ENCODE data around the gene KLRF1.

The KLRF1 gene

DNA sequence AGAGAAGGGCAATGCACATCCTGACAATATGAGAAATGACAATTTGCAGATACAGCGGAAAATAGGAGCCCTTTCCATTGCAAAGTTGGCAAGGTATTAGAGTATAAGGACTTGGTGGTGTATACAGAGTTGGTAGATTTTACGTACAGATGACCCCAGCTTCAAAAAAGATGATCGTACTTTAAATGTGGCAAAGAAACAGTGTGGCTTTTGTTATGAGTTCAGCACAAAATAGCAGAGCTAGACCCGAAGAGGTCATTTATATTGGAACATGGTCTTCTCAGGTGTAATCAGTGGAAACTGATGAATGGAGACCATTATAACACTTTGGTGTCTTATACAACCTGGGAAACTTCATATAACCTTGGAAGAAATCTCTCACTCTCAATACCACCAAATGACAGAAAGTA lies 39.6 kb downstream of the KLRF1 start:
- H3K27ac ChIP-seq (ENCODE audit: insufficient read depth in 1 of 2, low read depth in 1 of 2, low read length in 2 of 2, poor library complexity in 1 of 2, severe bottlenecking in 2 of 2) = peak overlapping the region; percentile 76 to 98
- peaks cover 2 to 23% (median 5%) of the 10 kb centered on the region in 4 experiments for H3K36me3 ChIP-seq (ENCODE audit: control insufficient read depth in 4 of 4, insufficient read depth in 4 of 4, low read length in 3 of 4)
- 0% methylated on average over 2 of the region's 4 CpGs for WGBS (ENCODE audit: insufficient coverage)
- H3K27me3 ChIP-seq (replicated peaks in 2 of 5; ENCODE audit: control insufficient read depth in 4 of 5, insufficient read depth in 5 of 5, low read length in 4 of 5) = no peaks in the 10 kb centered on the region
- peaks cover 0 to 19% (median 3%) of the 10 kb centered on the region in 5 experiments for H3K9me3 ChIP-seq (ENCODE audit: control extremely low read depth in 1 of 5, control insufficient read depth in 4 of 5, insufficient read depth in 2 of 5, low read depth in 1 of 5, low read length in 4 of 5)
- peak overlapping the region in 6 of 7 experiments; percentile 63 to 99 (median 86) for H3K4me3 ChIP-seq (ENCODE audit: control insufficient read depth in 1 of 7, extremely low read depth in 1 of 7, insufficient read depth in 4 of 7, low read depth in 2 of 7, low read length in 6 of 7)
- CTCF ChIA-PET = interaction anchor here (0.6 to 2.2 kb wide), 6 partner anchors 12 to 1882 kb away, joined by 3 to 6 read pairs (median 4); no protein-coding TSS in a partner anchor
- POLR2A ChIA-PET = interaction anchor here (0.6 kb wide), 1 partner anchor 67 kb away, joined by 3 read pairs; no protein-coding TSS in a partner anchor
- peak in 1 of 3 donors; percentile 13 for DNase-seq
- H3K4me1 ChIP-seq (ENCODE audit: control extremely low read depth in 1 of 4, control insufficient read depth in 4 of 4, insufficient read depth in 4 of 4, low read length in 3 of 4) = peaks cover 12 to 35% (median 27%) of the 10 kb centered on the region in 4 experiments

GRCh38 chr12:9867531-9867930 lies 40.2 kb downstream of the KLRF1 start:
- ChIA-PET CTCF (interaction anchor here (0.6 to 2.2 kb wide), 7 partner anchors 13 to 1881 kb away, joined by 3 to 6 read pairs (median 4); no protein-coding TSS in a partner anchor), POLR2A (interaction anchor here (0.7 kb wide), 1 partner anchor 220 kb away, joined by 5 read pairs; no protein-coding TSS in a partner anchor)
- Histone ChIP-seq H3K27ac (ENCODE audit: insufficient read depth in 1 of 2, low read depth in 1 of 2, low read length in 2 of 2, poor library complexity in 1 of 2, severe bottlenecking in 2 of 2) (peak overlapping the region; percentile 76 to 98), H3K36me3 (ENCODE audit: control insufficient read depth in 4 of 4, insufficient read depth in 4 of 4, low read length in 3 of 4) (peaks cover 2 to 19% (median 5%) of the 10 kb centered on the region in 4 experiments), H3K27me3 (replicated peaks in 2 of 5; ENCODE audit: control insufficient read depth in 4 of 5, insufficient read depth in 5 of 5, low read length in 4 of 5) (no peaks in the 10 kb centered on the region), H3K4me1 (ENCODE audit: control extremely low read depth in 1 of 4, control insufficient read depth in 4 of 4, insufficient read depth in 4 of 4, low read length in 3 of 4) (peaks cover 17 to 36% (median 31%) of the 10 kb centered on the region in 4 experiments), H3K9me3 (ENCODE audit: control extremely low read depth in 1 of 5, control insufficient read depth in 4 of 5, insufficient read depth in 2 of 5, low read depth in 1 of 5, low read length in 4 of 5) (peaks cover 0 to 18% (median 3%) of the 10 kb centered on the region in 5 experiments), H3K4me3 (ENCODE audit: control insufficient read depth in 1 of 7, extremely low read depth in 1 of 7, insufficient read depth in 4 of 7, low read depth in 2 of 7, low read length in 6 of 7) (peak overlapping the region in 6 of 7 experiments; percentile 63 to 99 (median 86))
- WGBS (ENCODE audit: insufficient coverage) = 0% methylated on average over 2 of the region's 4 CpGs
- peak in 1 of 3 donors; percentile 18 for DNase-seq

GRCh38 chr12:9868311-9868801 lies 41.1 kb downstream of the KLRF1 start:
- CTCF ChIA-PET = interaction anchor here (0.8 to 1.9 kb wide), 4 partner anchors 21 to 54 kb away, joined by 3 to 7 read pairs (median 4); no protein-coding TSS in a partner anchor
- POLR2A ChIA-PET = no interaction called here
- peak overlapping the region; percentile 94 to 98 for H3K27ac ChIP-seq (ENCODE audit: insufficient read depth in 1 of 2, low read depth in 1 of 2, low read length in 2 of 2, poor library complexity in 1 of 2, severe bottlenecking in 2 of 2)
- H3K9me3 ChIP-seq (ENCODE audit: control extremely low read depth in 1 of 5, control insufficient read depth in 4 of 5, insufficient read depth in 2 of 5, low read depth in 1 of 5, low read length in 4 of 5) = peaks cover 0 to 10% (median 0%) of the 10 kb centered on the region in 5 experiments
- peaks cover 17 to 39% (median 31%) of the 10 kb centered on the region in 4 experiments for H3K4me1 ChIP-seq (ENCODE audit: control extremely low read depth in 1 of 4, control insufficient read depth in 4 of 4, insufficient read depth in 4 of 4, low read length in 3 of 4)
- peak overlapping the region in 6 of 7 experiments; percentile 71 to 99 (median 86) for H3K4me3 ChIP-seq (ENCODE audit: control insufficient read depth in 1 of 7, extremely low read depth in 1 of 7, insufficient read depth in 4 of 7, low read depth in 2 of 7, low read length in 6 of 7)
- peak in 2 of 3 donors; percentile 33 to 43 for DNase-seq
- H3K27me3 ChIP-seq (replicated peaks in 2 of 5; ENCODE audit: control insufficient read depth in 4 of 5, insufficient read depth in 5 of 5, low read length in 4 of 5) = no peaks in the 10 kb centered on the region
- no CpG with 5 or more reads among the region's 11 CpGs for WGBS (ENCODE audit: insufficient coverage)
- H3K36me3 ChIP-seq (ENCODE audit: control insufficient read depth in 4 of 4, insufficient read depth in 4 of 4, low read length in 3 of 4) = peaks cover 0 to 10% (median 1%) of the 10 kb centered on the region in 4 experiments

- Histone ChIP-seq H3K4me3 (ENCODE audit: control insufficient read depth in 1 of 7, extremely low read depth in 1 of 7, insufficient read depth in 4 of 7, low read depth in 2 of 7, low read length in 6 of 7) (peak overlapping the region in 6 of 7 experiments; percentile 71 to 99 (median 86)), H3K27ac (ENCODE audit: insufficient read depth in 1 of 2, low read depth in 1 of 2, low read length in 2 of 2, poor library complexity in 1 of 2, severe bottlenecking in 2 of 2) (peak overlapping the region; percentile 94 to 98), H3K36me3 (ENCODE audit: control insufficient read depth in 4 of 4, insufficient read depth in 4 of 4, low read length in 3 of 4) (peaks cover 0 to 6% (median 1%) of the 10 kb centered on the region in 4 experiments), H3K4me1 (ENCODE audit: control extremely low read depth in 1 of 4, control insufficient read depth in 4 of 4, insufficient read depth in 4 of 4, low read length in 3 of 4) (peaks cover 17 to 39% (median 31%) of the 10 kb centered on the region in 4 experiments), H3K27me3 (replicated peaks in 2 of 5; ENCODE audit: control insufficient read depth in 4 of 5, insufficient read depth in 5 of 5, low read length in 4 of 5) (no peaks in the 10 kb centered on the region), H3K9me3 (ENCODE audit: control extremely low read depth in 1 of 5, control insufficient read depth in 4 of 5, insufficient read depth in 2 of 5, low read depth in 1 of 5, low read length in 4 of 5) (peaks cover 0 to 4% (median 0%) of the 10 kb centered on the region in 5 experiments)
- DNase-seq = no peak
- CTCF ChIA-PET = interaction anchor here (0.8 to 1.9 kb wide), 3 partner anchors 31 to 55 kb away, joined by 3 to 7 read pairs (median 4); no protein-coding TSS in a partner anchor
- WGBS (ENCODE audit: insufficient coverage) = 0% methylated on average over 3 of the region's 4 CpGs
- POLR2A ChIA-PET = no interaction called here
Measured at GRCh38 chr12:9868951-9869306, 41.6 kb downstream of the KLRF1 start.

DNA sequence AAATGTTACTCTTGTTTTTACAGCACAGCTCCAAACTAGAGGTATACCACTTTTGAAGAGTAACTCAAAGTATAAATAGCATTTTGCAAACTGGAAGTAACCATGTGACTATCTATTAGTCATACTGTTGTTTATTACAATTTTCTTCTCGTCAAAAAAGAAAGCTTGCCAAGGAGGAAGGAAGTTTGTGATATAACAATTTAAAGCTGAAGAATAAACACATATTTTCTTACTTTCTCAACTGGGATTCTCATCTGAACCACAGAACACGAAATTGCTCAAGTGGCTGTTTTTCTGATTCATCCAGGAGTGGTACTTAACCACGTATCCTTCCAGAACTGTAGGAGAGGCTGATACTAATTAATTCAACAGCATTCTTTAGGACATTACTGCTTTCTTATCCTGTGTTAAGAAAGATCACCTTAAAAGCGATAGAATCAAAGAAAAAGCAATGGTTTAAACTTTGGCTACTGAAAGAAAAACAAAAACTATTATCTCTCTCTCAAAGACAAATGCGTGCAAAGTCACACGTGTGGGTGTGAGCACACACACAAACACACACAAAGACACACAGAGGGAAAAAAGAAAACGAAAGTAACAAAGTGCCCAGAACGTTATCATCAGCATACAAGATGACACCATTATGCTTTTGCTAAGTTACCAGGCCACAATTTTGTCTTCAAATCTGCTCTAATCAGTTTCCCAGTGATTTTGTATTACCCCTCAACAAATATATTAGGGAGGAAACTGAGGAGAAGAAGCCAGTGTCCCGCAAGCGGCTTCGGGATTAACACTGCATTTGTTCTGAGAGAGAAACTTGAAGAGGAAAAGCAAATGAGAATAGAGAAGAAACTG lies 42.3 kb downstream of the KLRF1 start, which contains the start of gene CLEC2B:
Gene CLEC2B, minus strand, starts transcription at position 48 of the 855 bp plus-strand sequence.
- peaks cover 0 to 2% (median 0%) of the 10 kb centered on the region in 4 experiments for H3K36me3 ChIP-seq (ENCODE audit: control insufficient read depth in 4 of 4, insufficient read depth in 4 of 4, low read length in 3 of 4)
- WGBS (ENCODE audit: insufficient coverage) = 0% methylated on average over 2 of the region's 11 CpGs
- H3K27me3 ChIP-seq (replicated peaks in 2 of 5; ENCODE audit: control insufficient read depth in 4 of 5, insufficient read depth in 5 of 5, low read length in 4 of 5) = no peaks in the 10 kb centered on the region
- CTCF ChIA-PET = interaction anchor here (0.8 to 1.9 kb wide), 2 partner anchors 35 to 55 kb away, joined by 3 to 7 read pairs; no protein-coding TSS in a partner anchor
- H3K4me1 ChIP-seq (ENCODE audit: control extremely low read depth in 1 of 4, control insufficient read depth in 4 of 4, insufficient read depth in 4 of 4, low read length in 3 of 4) = peaks cover 17 to 39% (median 31%) of the 10 kb centered on the region in 4 experiments
- peak within 1 kb of the TSS in 6 of 7 experiments; percentile 71 to 99 (median 86) for H3K4me3 ChIP-seq (ENCODE audit: control insufficient read depth in 1 of 7, extremely low read depth in 1 of 7, insufficient read depth in 4 of 7, low read depth in 2 of 7, low read length in 6 of 7)
- no peaks in the 10 kb centered on the region for H3K9me3 ChIP-seq (ENCODE audit: control extremely low read depth in 1 of 5, control insufficient read depth in 4 of 5, insufficient read depth in 2 of 5, low read depth in 1 of 5, low read length in 4 of 5)
- POLR2A ChIA-PET = no interaction called here
- DNase-seq = peak; percentile 69 to 93 (median 88)
- peak within 1 kb of the TSS; percentile 94 to 98 for H3K27ac ChIP-seq (ENCODE audit: insufficient read depth in 1 of 2, low read depth in 1 of 2, low read length in 2 of 2, poor library complexity in 1 of 2, severe bottlenecking in 2 of 2)

DNA sequence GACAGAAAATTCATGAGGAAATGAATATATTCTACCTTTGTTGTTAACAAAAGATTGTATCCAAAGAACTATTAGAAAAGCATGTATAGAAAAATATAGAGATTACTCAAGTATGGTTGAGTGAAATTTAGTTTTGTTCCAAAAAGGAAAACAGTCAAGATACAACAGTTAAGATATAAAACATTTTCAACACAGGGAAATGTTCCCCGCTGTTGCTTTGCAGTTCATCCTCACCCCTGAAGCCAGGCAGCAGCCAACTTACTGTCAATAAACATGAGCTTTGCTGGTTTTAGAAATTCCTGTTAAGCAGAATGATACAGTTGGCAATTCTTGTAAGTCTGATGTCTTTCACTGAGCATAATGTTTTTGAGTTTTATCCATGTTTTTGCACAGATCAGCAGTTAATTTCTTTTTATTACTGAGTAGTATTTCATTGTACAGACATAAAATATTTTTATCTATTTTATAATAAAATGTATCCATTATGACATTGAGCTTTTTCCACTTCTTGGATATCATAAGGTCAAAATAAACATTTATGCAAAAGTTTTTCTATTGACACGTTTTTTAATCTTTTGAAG lies 43.1 kb downstream of the KLRF1 start:
- peak overlapping the region in 6 of 7 experiments; percentile 71 to 99 (median 86) for H3K4me3 ChIP-seq (ENCODE audit: control insufficient read depth in 1 of 7, extremely low read depth in 1 of 7, insufficient read depth in 4 of 7, low read depth in 2 of 7, low read length in 6 of 7)
- peak in 2 of 3 donors; percentile 38 to 53 for DNase-seq
- H3K4me1 ChIP-seq (ENCODE audit: control extremely low read depth in 1 of 4, control insufficient read depth in 4 of 4, insufficient read depth in 4 of 4, low read length in 3 of 4) = peaks cover 17 to 35% (median 24%) of the 10 kb centered on the region in 4 experiments
- no peaks in the 10 kb centered on the region for H3K36me3 ChIP-seq (ENCODE audit: control insufficient read depth in 4 of 4, insufficient read depth in 4 of 4, low read length in 3 of 4)
- ChIA-PET POLR2A (no interaction called here), CTCF (interaction anchor here (1.4 kb wide), 1 partner anchor 16 kb away, joined by 4 read pairs; no protein-coding TSS in a partner anchor)
- no peaks in the 10 kb centered on the region for H3K27me3 ChIP-seq (replicated peaks in 2 of 5; ENCODE audit: control insufficient read depth in 4 of 5, insufficient read depth in 5 of 5, low read length in 4 of 5)
- no CpG with 5 or more reads among the region's 2 CpGs for WGBS (ENCODE audit: insufficient coverage)
- H3K9me3 ChIP-seq (ENCODE audit: control extremely low read depth in 1 of 5, control insufficient read depth in 4 of 5, insufficient read depth in 2 of 5, low read depth in 1 of 5, low read length in 4 of 5) = no peaks in the 10 kb centered on the region
- H3K27ac ChIP-seq (ENCODE audit: insufficient read depth in 1 of 2, low read depth in 1 of 2, low read length in 2 of 2, poor library complexity in 1 of 2, severe bottlenecking in 2 of 2) = peak overlapping the region; percentile 94 to 98
